DOHH2 (cell line): Measurements from ENCODE around the gene NOL4L.

Experiments used
- EZH2phosphoT487 ChIP-seq: fragments of 200-600 bp; sonication (generic); IDR thresholded peaks from 2 replicates; pipeline ENCODE4 v1.6.1; 2017; ENCODE audit warnings: borderline replicate concordance, mild to moderate bottlenecking, antibody characterized with exemption, low read length, moderate library complexity, mixed read lengths
- TF ChIP-seq, protein P1 (sequence below): fragments of 200-600 bp; sonication (generic); IDR thresholded peaks from one replicate; pipeline ENCODE4 v1.5.1; 2014; ENCODE audit warnings: antibody characterized with exemption, mild to moderate bottlenecking, low read depth, low read length; ENCODE audit not compliant: poor library complexity, severe bottlenecking

DNA sequence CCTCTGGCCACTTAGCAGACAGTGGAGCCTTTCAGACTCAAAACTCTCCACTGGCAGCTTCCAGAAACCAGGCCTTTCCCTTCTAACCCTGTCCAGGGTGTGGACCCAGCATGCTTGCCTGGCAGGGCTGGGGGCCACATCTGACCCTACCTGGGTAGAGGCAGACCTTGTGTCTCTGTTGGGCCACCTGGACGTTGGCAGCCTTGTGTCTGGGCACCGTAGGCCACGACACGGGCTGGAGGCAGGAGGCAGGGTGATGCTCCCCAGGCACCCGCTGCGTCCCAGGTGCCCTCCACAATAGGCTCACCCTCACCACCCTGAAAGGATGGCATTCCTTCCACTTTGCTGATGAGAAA lies 67.6 kb downstream of the NOL4L start:
- TF ChIP-seq, protein P1, sequence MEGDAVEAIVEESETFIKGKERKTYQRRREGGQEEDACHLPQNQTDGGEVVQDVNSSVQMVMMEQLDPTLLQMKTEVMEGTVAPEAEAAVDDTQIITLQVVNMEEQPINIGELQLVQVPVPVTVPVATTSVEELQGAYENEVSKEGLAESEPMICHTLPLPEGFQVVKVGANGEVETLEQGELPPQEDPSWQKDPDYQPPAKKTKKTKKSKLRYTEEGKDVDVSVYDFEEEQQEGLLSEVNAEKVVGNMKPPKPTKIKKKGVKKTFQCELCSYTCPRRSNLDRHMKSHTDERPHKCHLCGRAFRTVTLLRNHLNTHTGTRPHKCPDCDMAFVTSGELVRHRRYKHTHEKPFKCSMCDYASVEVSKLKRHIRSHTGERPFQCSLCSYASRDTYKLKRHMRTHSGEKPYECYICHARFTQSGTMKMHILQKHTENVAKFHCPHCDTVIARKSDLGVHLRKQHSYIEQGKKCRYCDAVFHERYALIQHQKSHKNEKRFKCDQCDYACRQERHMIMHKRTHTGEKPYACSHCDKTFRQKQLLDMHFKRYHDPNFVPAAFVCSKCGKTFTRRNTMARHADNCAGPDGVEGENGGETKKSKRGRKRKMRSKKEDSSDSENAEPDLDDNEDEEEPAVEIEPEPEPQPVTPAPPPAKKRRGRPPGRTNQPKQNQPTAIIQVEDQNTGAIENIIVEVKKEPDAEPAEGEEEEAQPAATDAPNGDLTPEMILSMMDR = no peak
- TF ChIP-seq EZH2phosphoT487 = no peak
